GM18870 (cell line): ENCODE measurements around the gene TTC21A.
"Not testable (repeated sequence)": the region's sequence is repeated elsewhere in the genome, so short reads cannot be mapped to it uniquely, and the experiment has no call there.

Experiments used
- ATAC-seq: cut with Tn5 transposase; IDR thresholded peaks from one replicate; pipeline ENCODE4 v1.9.1; 2021; ENCODE audit warnings: moderate library complexity; ENCODE audit not compliant: unreplicated experiment

Gene TTC21A

DNA sequence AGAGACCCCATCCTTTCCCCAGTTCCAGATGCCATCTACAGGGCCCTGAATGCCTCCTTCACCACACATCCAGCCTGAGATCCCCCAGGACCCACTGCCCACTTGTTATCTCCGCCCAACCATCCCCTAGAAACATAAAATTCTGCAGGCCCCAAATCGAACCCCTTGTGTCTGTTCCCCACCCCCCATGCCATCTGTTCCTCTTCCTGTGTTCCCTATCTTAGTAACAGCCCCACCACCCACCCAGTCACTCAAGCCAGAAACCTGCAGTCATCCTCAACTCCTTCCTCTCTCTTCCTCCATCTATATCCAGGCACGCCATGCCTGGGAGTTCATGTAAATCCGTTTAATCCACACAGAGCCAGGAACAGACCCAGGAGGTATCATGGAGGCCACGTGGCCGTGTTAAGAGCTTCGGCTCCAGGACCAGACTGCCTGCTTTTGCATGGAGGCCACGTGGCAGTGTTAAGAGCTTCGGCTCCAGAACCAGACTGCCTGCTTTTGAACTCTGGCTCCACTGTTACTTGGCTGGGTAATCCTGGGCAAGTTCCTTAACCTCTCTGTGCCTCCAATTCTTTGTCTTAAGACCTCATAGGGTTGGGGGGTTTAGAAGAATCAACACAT, 41.1 kb downstream of the TTC21A start:
- no peak for ATAC-seq

DNA sequence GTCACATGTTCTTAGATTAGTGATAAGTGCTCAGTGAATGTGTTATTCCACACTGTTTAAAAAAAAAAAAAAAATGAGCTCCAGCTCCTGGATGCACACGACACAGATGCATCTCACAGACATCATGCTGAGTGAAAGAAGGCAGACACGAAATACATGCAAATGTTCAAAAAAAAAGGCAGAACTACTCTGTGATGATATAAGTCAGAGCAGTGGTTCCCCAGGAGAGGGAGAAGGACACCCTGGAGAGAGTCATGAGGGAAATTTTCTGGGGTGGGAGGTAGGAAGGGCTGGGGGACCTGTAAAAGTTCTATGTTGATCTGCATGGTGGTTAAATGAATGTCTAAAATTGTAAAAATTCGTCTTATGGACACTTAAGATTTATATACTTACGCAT, 41.6 kb downstream of the TTC21A start:
- ATAC-seq = peak; percentile 21

DNA sequence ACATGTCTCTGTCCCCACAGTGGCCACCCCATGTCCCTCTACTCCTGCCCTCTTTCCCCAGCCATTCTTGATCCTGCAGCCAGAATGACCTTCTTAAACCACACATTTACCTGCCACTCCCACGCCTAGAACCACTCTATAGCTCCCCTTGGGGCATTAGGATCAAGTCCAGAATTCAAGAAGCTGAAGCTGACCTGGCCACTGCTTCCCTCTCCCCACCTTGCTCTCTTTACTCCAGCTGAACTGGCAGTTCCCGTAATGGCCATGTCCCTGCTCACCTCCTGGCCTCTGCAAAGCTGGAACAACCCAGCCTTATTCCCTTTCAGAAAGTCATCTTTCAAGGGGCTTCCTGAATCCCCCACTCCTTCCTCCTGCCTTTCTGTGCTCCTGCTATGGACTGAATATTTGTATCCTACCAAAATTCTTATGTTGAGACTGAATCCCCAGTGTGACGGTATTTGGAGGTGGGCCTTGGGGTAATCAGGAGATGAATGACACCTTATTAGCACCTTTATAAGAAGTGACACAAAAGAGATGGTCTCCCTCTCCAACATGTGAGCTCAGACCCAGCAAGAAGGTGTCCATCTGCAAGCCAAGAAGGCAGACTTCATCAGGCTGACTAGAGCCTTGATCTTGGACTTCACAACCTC, 42.1 kb downstream of the TTC21A start:
- ATAC-seq = no peak

DNA sequence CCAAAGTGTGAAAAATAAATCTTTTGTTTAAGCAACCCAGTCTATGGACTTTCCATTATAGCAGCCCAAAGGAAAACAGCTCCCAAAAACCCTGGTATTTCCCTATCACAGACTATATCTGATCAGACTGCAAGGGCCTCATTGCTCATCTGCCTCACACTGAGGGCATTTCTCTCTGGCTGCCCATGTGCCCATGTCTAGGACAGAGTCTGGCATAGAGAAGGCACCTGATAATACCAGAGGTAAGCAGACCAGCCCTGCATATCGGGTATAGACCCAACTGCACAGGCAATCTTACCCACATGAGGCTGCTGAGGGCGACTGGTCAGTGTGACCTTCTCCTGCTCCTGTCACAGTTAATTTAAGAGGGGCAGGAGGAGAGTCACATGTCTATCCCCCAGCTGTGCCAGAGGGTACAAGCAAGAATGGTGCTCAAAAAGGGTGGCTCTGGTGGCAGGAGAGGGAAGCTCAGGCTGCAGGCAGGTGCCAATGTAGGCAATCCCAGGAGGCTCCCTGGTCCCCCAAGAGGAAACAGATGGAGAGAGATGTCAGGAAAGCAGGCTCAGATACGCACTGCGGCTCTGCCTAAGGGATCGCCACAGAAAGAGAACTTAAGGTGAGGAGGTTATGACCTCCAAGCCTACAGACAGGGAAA, 42.8 kb downstream of the TTC21A start:
- no peak for ATAC-seq

DNA sequence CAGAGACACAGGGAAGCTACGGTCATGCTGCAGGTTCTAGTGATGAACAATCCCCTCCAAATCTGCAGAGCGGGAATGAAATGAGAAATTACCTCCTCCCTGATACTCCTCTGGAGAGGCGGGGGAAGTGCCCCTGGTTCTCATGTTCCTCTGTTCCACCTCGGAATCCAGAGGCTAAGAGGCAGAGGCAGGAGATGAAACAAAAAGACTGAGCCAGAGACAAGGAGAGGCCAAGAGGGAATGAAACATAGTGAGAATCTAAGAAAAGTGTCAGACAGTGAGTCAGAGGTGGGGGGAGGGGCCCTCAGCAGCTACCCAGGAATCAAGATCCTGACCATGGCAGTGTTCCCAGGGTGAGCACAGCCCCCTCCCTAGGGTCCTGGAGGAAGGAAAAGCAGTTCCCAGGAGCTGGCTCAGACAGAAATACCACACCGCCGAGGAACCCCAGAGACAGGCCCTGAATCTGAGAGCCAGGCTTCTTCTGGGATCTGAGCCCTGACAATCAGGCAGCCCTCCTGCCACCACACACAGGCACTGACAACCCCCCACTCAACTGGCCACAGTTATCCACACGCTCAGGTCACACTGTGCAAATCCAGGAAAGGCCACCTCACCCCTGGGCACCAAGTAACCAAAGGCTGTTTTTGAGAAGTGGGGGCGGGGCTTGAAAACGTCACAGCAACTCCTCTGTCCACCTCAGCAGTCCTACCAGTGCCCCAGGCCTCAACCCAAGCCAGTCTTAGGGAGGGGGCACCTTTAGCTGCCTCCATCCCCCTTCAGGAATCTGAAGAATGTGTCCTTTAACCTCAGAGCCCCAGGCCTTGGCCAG, 43.5 kb downstream of the TTC21A start:
- no peak for ATAC-seq

DNA sequence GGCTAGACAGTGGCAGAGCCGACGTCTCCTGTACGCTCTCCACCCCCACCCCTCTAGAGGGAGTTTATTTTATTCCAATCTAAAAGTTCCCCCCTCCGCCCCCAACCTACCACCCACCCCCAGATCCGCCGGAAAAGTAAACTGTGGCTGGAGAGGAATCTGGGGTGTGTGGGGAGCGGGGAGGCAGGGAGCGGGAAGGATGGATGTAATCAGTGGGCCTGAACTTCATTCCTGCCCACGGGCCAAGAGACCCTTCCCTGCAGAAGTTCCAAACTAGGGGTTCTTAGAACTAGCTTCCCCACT, 46.4 kb downstream of the TTC21A start:
- no peak for ATAC-seq

DNA sequence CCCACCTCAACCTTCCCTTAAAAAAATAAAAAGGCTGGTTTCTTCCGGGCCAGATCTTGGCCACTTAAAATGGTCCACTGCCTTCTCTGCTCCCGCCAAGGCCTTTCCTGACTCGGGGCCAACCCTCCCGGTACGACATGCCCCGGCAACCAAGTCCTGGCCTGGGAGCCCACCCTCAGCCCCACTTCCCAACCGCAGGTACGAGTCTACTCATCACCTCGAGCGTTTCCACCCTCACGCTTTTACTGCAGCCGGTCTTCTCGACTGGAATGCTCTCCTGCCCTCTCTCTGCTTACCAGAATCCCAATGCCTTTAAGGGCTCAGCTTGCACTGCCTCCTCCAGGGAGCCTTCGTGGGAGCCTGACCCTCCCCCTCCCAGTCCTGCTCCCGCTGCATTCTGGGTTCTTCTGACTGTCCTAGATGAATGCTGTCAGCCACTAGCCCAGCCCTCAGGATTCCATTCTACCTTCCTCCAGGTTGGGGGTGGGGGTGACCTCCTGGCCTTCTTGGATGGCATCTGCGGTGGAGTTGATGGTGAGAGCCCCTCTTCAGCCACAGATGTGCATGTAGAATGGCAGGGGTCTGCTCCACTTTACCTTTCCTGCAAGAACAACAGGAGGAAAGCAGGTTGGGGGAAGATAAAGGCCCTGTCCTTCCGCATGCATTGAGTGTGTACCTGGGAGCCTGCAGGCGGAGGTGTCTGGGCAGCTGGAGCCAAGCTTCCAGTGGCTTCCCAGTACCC, 47.0 kb downstream of the TTC21A start:
- ATAC-seq = no peak

DNA sequence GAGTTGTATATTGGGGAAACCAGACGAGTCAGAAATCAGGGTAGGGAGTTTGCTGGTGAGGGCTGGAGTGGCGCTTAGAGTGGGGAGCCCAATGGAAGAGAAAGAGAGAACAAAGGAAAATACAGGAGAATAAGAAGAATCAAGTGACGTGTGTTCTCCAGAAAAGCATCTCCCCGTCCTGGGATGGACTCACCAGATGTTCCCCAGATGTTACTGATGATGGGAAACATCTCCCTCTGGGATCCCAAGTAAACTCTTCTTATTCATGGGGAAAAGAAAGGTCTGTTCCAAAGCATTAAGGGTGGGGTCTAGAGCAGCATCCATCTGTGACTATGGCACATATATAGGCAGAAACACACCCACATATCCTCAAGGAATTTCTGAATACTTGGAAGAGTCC, 48.9 kb downstream of the TTC21A start:
- ATAC-seq = no peak

DNA sequence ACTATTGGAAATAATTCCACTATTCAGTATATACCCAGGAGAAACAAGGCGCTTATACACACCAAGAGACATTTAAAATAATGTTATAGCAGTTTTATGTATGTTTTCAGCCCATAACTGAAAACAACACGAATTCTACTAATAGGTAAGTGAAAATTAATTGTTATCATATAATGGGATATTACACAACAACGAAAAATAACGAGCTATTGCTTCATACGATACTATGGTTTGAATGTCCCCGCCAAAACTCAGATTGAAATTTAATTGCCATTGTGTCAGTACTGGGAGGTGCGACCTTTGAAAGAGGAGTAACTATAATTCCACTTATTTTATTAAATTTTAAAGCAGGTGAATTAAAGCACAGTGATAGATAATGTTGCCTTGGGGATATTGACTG, 49.9 kb downstream of the TTC21A start:
- no peak for ATAC-seq

DNA sequence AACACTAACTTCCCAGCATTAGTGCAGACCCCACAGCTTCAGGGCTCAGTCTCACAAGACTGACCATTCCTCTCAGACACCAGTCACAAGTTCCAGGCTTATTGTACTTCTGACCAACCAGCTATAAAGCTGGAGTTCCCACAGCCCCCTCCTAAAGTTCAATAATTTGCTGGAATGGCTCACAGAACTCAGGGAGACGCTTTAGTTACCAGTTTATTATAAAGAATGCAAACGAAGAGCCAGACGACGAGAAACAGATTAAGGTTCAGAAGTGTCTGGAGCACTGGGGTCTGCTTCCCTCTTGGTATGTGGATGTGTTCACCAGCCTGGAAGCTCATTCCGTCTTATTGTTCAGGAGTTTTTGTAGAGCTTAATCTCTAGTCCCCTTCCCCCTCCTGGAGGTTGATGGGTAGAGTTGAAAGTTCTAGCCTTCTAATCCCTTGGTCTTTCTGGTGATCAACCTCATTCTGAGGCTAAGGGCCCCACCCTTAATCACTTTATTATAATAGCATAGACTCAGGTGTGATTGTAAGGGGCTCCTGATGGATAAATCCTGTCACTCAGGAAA, 50.8 kb downstream of the TTC21A start:
- ATAC-seq = no peak

DNA sequence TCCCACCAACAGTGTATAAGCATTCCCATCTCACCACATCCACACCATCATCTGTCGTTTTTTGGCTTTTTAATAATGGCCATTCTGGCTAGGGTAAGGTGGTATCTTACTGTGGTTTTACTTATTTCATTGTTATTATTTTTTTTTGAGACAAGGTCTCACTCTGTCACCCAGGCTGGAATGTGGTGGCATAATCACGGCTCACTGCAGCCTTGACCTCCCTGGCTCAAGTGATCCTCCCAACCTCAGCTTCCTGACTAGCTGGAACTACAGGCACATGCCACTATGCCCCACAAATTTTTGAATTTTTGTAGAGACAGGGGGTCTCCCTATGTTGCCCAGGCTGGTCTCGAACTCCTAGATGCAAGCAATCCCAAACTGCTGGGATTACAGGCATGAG, 56.9 kb downstream of the TTC21A start:
- ATAC-seq = no peak

DNA sequence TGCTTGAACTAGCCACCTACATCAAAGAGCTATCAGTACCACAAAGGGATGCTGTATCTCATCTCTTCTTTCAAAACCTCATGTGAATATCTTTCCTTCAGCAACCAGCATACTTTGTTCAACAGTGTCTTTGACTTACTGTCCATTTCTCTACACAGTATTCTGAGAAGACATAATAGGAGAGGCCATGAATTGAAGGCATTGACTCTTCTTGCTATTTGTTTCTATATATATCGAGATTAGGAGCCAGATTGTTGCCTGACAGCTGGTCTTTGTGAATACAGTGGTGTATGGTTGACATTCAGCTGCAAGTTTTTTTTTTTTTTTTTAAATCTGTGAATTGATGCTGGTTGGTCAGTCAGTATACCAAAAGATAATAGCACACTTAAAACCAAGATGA, 58.0 kb downstream of the TTC21A start:
- ATAC-seq = no peak

DNA sequence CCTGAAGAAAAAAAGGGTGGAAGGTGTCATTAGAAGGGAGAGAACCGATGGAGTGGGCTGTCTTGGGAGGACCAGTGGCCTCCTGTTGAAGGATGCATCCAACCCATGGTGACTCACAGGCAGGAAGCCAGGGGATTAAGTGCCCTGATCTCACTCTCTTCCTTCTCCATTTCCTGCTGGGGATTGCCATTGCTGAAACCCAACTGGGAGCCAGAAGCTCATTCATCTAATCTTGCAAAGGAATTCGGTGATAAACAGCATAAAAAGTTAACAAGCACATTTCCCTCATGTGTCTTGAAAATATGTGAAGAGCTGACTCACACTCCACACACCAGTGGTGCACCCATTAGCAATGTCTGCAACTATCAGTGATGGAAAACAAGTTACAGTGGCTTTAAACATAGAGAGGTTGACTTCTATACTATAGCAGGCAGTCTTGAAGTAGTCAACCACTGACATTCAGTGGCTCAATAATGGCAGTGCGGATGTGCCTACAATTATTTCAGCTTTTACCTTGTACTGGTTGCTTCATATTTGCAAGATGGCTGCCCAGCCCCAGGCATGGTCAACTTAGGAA, 58.7 kb downstream of the TTC21A start:
- ATAC-seq = no peak

DNA sequence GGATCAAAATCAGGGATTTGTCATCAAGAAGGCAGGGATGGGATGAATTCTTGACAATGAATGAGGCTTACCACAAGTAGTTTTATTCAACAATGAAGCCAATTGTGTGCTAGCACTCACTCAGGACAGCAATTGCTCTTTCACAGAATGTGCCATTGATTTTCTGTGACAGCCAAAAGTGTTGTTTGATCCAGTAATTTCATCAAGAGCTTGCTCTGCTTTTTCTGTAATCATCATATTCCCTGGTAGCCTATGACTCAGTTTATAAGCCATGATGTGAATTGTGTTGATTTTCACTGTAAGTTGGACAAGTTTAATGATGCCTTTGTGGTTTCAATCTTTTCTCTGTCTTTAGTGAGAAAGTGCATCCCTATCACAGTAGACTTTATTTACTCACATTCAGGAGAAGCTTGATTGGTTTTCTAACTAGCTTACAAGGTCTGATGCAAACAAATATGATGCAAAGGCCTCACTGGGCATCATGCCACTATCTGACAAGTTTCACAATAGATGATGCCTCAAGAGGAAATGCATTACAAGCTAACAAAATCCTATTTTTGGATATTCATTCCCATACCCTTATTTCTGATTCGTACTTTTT, 59.6 kb downstream of the TTC21A start:
- no peak for ATAC-seq

DNA sequence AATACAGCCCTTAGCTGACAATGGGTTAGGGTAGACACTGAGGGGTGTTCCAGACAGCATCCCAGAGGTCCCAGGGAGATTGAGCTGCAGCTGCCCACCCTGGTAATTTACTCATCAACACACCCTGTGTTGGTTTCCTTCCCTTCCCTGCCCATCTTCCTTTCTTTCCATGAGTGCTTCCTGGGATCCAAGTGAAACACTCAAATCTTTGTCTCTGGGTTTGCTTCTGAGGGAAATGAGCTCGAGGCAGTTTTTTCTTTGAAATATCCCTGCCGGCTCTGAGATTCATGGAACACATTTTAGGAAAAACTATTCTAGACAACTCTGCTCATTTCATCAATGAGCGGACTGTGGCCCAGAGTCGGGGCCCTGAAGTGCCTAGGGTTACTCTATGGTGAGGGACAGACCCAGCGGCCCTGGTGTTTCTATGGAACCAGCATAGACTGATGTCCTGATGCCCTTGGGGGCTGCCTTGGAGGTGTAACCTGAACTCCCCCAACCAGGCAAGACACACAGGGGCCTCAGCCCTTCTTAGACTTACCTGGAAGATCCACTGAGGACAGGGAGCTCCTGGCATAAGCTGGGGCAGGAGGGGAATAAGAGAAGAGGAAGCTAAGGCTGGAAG, 60.8 kb downstream of the TTC21A start:
- ATAC-seq = no peak

DNA sequence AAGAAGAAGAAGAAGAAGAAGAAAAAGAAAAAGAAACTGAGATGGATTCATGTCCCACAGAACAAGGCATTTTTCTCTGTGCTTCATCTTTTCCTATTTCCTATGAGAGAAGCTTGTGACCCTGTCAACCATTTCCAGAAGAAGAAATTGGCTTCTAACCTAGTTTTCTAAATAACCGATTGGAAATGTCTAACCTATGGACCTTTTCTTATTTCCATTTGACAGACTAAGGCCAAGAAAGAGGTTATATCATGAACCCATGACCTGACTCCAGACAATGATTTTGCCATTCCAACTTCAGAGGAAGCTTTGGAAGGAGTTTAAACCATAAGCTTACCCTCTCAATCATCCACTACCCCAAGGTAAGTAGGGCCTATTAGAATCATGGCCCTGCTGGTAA, 62.2 kb downstream of the TTC21A start:
- ATAC-seq = no peak

DNA sequence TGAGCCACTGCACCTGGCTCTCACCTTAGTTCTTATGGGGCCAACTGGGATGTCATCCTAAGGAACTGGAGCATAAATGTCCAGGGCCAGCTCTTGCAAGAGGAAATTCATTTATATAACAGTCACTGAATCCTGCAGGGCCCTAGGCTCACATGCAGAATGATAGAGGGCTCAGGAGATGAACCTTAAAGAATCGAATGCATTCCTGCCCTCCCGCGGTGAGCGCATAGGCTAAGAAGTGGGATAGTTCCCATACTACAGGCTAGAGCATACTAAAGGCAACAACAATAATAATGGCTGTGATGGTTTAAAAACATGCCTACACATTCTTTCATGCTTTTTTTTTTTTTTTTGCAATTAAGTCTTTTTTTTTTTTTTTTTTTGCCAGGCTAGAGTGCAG, 63.0 kb downstream of the TTC21A start:
- ATAC-seq = no peak

DNA sequence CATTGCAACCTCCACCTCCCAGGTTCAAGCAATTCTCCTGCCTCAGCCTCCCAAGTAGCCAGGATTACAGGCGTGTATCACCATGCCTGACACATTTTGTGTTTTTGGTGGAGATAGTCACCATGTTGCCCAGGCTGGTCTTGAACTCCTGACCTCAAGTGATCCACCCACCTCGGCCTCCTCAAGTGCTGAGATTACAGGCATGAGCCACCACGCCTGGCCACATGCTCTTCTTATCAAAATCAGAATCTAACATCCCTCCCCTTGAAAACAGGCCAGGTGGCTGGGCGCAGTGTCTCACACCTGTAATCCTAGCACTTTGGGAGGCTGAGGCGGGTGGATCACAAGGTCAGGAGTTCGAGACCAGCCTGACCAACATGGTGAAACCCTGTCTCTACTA, 63.4 kb downstream of the TTC21A start:
- ATAC-seq = not testable (repeated sequence)

DNA sequence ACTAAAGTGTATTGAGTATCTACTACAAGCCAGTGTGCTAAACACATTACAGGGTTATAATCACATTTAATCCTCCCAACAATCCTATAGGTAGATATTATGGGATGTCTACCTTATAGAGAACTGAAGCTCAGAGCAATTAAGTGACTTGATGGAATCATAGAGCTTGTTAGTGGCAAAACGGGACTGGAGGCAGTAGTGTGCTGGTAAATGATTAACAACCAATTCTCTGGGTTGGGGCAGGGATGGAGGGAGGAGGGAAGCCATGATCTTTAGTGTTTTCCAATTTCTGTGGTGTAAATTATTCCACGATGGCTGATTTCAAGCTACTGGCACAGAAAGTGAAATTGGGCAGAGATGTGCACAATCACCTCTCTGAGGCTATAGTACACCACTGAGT, 64.4 kb downstream of the TTC21A start:
- ATAC-seq = no peak
